Osteocyte (in vitro differentiated cells): Measurements from ENCODE around the gene PRKCI. TPM values are rescaled to one million over a fixed set of nuclear protein-coding genes. Genes with fewer than 3 reads are reported as not detected.

Experiments used
- DNase-seq: peaks from one replicate; pipeline ENCODE4 v3.0.0; 2021; ENCODE audit warnings: mixed read lengths; ENCODE audit not compliant: unreplicated experiment; ENCODE audit errors: extremely low spot score
- H3K27ac Mint-ChIP-seq: one replicate; pipeline ENCODE4 v1.8.0; 2021; ENCODE audit warnings: mild to moderate bottlenecking, mixed read lengths; ENCODE audit not compliant: unreplicated experiment
- H3K27me3 Mint-ChIP-seq: one replicate; pipeline ENCODE4 v1.8.0; 2021; ENCODE audit warnings: mixed read lengths; ENCODE audit not compliant: unreplicated experiment
- H3K36me3 Mint-ChIP-seq: one replicate; pipeline ENCODE4 v1.8.0; 2021; ENCODE audit warnings: mixed read lengths; ENCODE audit not compliant: unreplicated experiment
- H3K4me1 Mint-ChIP-seq: one replicate; pipeline ENCODE4 v1.8.0; 2021; ENCODE audit warnings: mixed read lengths; ENCODE audit not compliant: unreplicated experiment
- H3K4me3 Mint-ChIP-seq: one replicate; pipeline ENCODE4 v1.8.0; 2021; ENCODE audit warnings: mild to moderate bottlenecking, moderate library complexity, mixed read lengths; ENCODE audit not compliant: unreplicated experiment
- H3K9me3 Mint-ChIP-seq: one replicate; pipeline ENCODE4 v1.8.0; 2021; ENCODE audit warnings: mixed read lengths; ENCODE audit not compliant: unreplicated experiment
- total RNA-seq: library from RNA; stranded (reverse); gene quantifications from 2 replicates; pipeline ENCODE4 v1.2.1, GENCODE V29; 2021
- TF ChIP-seq, protein P1 (sequence below): fragments of 200-600 bp; sonication (generic); IDR thresholded peaks from 2 replicates; pipeline ENCODE4 v1.5.0; 2021; ENCODE audit warnings: antibody characterized with exemption, mild to moderate bottlenecking, moderate library complexity

The PRKCI gene
- total RNA-seq, 1 donor from 2014 or later, result 48.0 TPM

DNA sequence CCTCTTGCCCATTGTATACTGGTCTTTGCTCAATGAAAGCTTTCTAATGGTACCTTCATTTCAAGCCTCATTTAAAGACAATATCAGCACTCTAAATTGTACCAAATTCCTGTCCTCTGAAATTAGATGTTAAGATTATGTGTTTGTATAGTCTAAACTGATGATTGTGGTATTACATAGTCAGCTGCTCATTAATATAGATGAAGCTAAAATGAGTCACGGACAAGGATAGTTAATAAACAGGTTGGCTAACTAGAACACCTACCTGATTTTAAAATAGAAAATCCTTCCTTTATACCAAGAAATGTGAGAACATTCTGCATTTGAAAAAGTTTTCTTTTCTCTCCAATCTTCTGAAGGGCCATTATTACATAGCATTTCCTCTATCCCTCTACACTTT, 2.9 kb downstream of the PRKCI start:
- H3K27ac Mint-ChIP-seq, result no peak overlapping the region
- no peaks in the 10 kb centered on the region for H3K9me3 Mint-ChIP-seq
- peaks cover 59% of the 10 kb centered on the region for H3K4me1 Mint-ChIP-seq
- TF ChIP-seq, protein P1, sequence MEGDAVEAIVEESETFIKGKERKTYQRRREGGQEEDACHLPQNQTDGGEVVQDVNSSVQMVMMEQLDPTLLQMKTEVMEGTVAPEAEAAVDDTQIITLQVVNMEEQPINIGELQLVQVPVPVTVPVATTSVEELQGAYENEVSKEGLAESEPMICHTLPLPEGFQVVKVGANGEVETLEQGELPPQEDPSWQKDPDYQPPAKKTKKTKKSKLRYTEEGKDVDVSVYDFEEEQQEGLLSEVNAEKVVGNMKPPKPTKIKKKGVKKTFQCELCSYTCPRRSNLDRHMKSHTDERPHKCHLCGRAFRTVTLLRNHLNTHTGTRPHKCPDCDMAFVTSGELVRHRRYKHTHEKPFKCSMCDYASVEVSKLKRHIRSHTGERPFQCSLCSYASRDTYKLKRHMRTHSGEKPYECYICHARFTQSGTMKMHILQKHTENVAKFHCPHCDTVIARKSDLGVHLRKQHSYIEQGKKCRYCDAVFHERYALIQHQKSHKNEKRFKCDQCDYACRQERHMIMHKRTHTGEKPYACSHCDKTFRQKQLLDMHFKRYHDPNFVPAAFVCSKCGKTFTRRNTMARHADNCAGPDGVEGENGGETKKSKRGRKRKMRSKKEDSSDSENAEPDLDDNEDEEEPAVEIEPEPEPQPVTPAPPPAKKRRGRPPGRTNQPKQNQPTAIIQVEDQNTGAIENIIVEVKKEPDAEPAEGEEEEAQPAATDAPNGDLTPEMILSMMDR, result no peak
- no peaks in the 10 kb centered on the region for H3K36me3 Mint-ChIP-seq
- DNase-seq, result no peak
- no peak overlapping the region for H3K4me3 Mint-ChIP-seq
- H3K27me3 Mint-ChIP-seq, result no peaks in the 10 kb centered on the region

DNA sequence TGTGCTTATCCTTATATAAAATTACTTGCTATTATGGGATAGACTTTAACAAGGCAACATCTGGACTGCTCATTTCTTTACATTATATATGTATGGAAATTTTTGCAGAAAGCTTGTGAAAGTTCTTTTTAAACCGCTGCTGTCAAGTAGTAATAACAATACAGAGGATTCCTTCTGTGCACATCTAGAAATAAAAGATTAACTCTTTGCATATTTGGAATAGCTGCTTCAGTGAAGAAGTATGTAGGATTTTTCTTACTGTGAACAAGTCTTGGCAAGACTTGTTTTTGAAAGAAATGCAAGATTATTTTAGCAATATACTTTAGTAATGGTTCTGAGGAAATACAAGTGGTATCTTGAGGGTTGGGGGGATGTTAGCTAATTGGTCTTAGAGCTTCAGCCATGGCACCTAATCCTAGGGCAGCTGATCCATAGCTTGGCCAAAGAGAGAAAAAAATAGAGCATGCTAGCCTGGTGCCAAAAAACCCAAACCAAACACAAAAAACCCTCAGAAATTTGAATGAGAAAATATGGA, 4.3 kb downstream of the PRKCI start:
- H3K9me3 Mint-ChIP-seq, result no peaks in the 10 kb centered on the region
- H3K27ac Mint-ChIP-seq, result peak overlapping the region; percentile 54
- no peaks in the 10 kb centered on the region for H3K27me3 Mint-ChIP-seq
- H3K4me1 Mint-ChIP-seq, result peaks cover 59% of the 10 kb centered on the region
- TF ChIP-seq, protein P1, result no peak
- H3K4me3 Mint-ChIP-seq, result no peak overlapping the region
- H3K36me3 Mint-ChIP-seq, result no peaks in the 10 kb centered on the region
- DNase-seq, result no peak

DNA sequence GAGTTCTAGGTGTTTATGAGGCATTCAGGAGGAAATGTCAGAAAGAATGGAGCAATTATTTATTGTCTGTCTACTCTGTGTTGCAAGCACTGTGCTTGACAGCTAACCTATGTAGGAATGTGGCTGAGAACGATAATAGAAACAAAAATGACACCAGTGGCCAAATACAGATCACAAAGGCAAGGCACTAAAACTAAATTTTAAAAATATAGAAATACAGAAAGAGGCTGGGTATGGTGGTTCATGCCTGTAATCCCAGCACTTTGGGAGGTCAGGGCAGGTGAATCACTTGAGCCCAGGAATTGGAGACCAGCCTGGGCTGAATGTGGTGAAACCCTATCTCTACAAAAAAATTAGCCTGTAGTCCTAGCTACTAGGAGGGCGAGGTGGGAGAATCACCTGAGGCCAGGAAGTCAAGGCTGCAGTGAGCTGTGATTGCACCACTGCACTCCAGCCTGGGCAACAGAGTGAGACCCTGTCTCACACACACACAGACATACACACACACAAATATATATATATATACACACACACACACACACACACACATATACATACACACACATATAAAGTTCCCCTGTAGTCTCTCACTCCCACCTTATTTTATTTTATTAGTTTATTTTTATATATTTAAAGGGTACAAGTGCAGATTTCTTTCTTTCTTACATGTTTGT, 6.0 kb downstream of the PRKCI start:
- Mint-ChIP-seq H3K4me1 (peaks cover 54% of the 10 kb centered on the region), H3K27ac (peak overlapping the region; percentile 21)

DNA sequence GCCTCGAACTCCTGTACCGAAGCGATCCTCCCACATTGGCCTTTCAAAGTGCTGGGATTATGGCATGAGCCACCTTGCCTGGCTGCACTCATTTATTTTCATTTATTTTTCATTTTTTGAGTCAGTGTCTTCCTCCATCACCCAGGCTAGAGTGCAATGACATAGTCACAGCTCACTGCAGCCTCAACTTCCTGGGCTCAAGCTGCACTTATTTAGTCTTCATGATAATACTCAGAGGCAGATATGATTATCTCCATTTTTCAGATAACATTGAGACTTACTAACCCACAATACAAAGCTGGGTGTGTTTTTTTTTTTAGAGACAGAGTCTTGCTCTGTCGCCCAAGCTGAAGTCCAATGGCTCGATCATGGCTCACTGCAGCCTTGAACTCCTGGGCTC, 10.0 kb downstream of the PRKCI start:
- Mint-ChIP-seq H3K4me1 (peaks cover 29% of the 10 kb centered on the region), H3K27me3 (no peaks in the 10 kb centered on the region), H3K9me3 (no peaks in the 10 kb centered on the region), H3K4me3 (no peak overlapping the region), H3K27ac (no peak overlapping the region), H3K36me3 (peaks cover 11% of the 10 kb centered on the region)
- TF ChIP-seq, protein P1, result no peak
- no peak for DNase-seq

More for the DNA sequence above, 6.0 kb downstream of the PRKCI start:
- H3K4me3 Mint-ChIP-seq, result no peak overlapping the region
- TF ChIP-seq, protein P1, result no peak
- H3K36me3 Mint-ChIP-seq, result peaks cover 3% of the 10 kb centered on the region
- no peak for DNase-seq
- H3K27me3 Mint-ChIP-seq, result no peaks in the 10 kb centered on the region
- no peaks in the 10 kb centered on the region for H3K9me3 Mint-ChIP-seq

DNA sequence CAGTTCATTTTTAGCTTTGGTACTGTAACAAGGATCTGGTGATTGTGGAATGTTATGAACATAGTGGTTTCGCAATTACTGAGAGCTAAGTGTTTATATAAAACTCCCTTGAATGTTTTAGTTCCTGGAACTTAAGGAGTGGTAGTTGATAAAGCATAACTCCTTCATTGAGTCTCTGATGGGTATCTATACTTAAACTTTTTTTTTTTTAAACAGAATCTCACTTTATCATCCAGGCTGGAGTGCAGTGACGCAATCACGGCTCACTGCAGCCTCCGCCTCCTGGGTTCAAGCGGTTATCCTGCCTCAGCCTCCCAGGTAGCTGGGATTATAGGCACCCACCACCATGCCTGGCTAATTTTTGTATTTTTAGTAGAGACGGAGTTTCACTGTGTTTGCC, 11.3 kb downstream of the PRKCI start:
- DNase-seq, result no peak
- Mint-ChIP-seq H3K27me3 (no peaks in the 10 kb centered on the region), H3K4me1 (peaks cover 17% of the 10 kb centered on the region), H3K4me3 (no peak overlapping the region), H3K27ac (peak overlapping the region; percentile 83), H3K36me3 (peaks cover 11% of the 10 kb centered on the region), H3K9me3 (no peaks in the 10 kb centered on the region)
- TF ChIP-seq, protein P1, result no peak
